Measurements from ENCODE around the gene TMEM44. TPM values are rescaled to one million over a fixed set of nuclear protein-coding genes. Genes with fewer than 3 reads are reported as not detected.

TMEM44 gene, protein sequence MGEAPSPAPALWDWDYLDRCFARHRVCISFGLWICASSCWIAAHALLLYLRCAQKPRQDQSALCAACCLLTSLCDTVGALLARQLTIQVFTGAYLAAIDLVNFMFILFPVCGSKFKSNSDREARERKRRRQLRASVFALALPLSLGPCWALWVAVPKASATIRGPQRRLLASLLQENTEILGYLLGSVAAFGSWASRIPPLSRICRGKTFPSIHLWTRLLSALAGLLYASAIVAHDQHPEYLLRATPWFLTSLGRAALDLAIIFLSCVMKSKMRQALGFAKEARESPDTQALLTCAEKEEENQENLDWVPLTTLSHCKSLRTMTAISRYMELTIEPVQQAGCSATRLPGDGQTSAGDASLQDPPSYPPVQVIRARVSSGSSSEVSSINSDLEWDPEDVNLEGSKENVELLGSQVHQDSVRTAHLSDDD
- total RNA-seq: 10 to 100 TPM in 3 of 4 donors, 1 to 10 TPM in 1; 6.5 to 24.5 (median 19.5) TPM

DNA sequence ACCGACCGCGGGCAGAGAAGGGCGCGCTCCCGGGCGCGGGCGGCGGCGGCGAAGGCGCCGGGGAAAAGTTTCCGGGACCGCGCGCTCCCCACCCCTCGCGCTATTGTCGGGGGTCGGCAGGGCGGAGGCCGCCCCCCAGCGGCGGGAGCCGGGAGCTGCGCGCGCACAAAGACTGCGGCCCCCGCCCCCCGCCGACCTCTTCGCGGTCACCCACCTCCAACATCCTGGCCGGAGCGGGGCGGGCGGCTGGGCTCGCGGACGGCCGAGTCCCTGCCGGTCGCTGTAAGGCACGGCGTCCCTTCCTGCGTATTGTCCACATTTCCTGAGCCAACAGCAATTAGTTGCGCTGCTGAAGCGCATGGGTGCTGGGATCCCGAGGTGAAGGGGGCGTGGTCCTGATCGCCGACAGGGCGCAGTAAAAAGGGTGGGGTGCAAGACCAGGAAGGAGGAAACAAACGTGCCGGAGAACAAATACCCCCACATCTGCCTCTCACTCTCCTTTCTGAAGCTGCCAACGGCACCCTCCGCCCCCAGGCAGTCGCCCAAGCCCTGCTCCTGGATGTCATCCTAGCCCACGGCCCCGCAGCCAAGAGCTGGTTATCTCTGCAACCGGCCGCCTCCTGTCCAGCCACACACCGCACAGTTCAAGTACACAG lies at the start of gene TMEM44:
Gene TMEM44 (minus strand): TSS at position 71 of the 656 bp plus-strand sequence. CDS start 204 bp downstream, outside the sequence.
- peak within 1 kb of the TSS; percentile 29 to 57 for H3K4me3 ChIP-seq
- no peaks in the 10 kb centered on the region for H3K9me3 ChIP-seq
- H3K27me3 ChIP-seq: no peaks in the 10 kb centered on the region
- peak in 1 of 2 donors; percentile 46 for TF ChIP-seq POLR2A (IDR thresholded peaks at IDR 0.05)
- TF ChIP-seq, protein P1, sequence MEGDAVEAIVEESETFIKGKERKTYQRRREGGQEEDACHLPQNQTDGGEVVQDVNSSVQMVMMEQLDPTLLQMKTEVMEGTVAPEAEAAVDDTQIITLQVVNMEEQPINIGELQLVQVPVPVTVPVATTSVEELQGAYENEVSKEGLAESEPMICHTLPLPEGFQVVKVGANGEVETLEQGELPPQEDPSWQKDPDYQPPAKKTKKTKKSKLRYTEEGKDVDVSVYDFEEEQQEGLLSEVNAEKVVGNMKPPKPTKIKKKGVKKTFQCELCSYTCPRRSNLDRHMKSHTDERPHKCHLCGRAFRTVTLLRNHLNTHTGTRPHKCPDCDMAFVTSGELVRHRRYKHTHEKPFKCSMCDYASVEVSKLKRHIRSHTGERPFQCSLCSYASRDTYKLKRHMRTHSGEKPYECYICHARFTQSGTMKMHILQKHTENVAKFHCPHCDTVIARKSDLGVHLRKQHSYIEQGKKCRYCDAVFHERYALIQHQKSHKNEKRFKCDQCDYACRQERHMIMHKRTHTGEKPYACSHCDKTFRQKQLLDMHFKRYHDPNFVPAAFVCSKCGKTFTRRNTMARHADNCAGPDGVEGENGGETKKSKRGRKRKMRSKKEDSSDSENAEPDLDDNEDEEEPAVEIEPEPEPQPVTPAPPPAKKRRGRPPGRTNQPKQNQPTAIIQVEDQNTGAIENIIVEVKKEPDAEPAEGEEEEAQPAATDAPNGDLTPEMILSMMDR (IDR thresholded peaks at IDR 0.05): peak; percentile 33 to 73 (median 64)
- H3K4me1 ChIP-seq: no peaks in the 10 kb centered on the region
- H3K36me3 ChIP-seq: no peaks in the 10 kb centered on the region
- intact Hi-C loops (cut with DNase I; ENCODE audit: low total_unique reads): no loop called here
- DNase-seq: peak; percentile 52 to 67
- H3K27ac ChIP-seq: peak within 1 kb of the TSS; percentile 64 to 76

DNA sequence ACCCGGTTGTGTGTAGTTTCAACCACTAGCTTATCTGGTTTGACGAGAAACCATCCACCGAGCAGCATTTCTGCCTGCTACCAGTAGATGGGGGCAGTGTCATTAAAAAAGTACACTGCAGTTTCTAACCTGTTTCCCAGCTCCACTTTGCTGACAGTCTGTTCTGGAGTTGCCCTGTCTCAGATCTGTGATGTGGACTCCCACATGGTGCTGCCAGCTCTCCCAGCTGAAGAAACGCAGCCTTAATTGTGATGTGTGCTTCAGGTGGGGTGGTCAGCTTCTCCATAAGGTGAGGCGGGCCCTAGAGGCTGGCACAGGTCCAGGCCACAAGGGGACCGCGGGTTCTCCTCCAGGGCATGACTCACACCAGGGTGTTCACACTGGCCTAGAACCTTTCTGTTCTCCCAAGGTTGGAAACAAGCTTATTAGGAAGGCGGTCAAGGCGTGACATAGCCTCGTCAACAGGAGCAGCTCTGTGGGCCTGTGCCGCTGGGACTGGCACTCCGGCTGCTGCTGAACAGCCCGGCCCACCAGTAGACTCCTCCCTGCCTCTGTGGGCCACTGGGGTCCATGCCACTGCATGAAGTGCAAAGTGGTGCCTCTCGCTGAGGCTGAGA lies 49.6 kb upstream of the TMEM44 start:
- Histone ChIP-seq H3K9me3 (no peaks in the 10 kb centered on the region), H3K36me3 (no peaks in the 10 kb centered on the region), H3K27ac (peak overlapping the region in 1 of 2 donors; percentile 49), H3K27me3 (no peaks in the 10 kb centered on the region), H3K4me3 (no peak overlapping the region), H3K4me1 (peaks cover 0 to 5% of the 10 kb centered on the region in 2 donors)
- TF ChIP-seq, protein P1 (IDR thresholded peaks at IDR 0.05): peak; percentile 84 to 94 (median 90)
- no peak for TF ChIP-seq POLR2A (IDR thresholded peaks at IDR 0.05)
- intact Hi-C loops (cut with DNase I; ENCODE audit: low total_unique reads): loop anchor here (5.0 kb wide), 2 partner anchors 424 to 579 kb away; no protein-coding TSS in a partner anchor
- DNase-seq: peak; percentile 76

DNA sequence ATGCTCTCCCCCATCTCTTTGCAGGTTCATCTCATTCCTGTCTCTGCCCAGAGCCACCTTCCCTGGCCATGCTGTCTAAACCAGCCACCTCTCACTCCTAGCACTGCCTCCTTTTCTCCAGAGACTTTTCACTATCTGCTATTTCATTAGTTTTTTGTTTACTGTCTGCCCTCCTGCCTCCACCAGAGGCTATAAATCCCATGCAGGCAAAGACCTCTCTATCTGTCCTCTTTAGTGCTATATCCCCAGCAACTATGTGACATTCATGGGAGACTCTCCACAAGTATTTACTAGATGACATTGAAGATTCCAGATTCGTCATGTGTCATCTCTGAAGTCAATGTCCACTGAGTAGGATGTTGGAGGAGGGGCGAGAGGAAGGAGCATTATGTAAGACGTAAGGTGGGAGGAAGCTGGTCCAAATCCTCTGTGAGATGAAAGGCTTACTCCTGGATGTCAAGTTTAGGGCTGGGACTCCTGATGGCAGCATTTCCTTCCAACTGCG lies 49.0 kb upstream of the TMEM44 start:
- TF ChIP-seq, protein P1 (IDR thresholded peaks at IDR 0.05): no peak
- no peak for TF ChIP-seq POLR2A (IDR thresholded peaks at IDR 0.05)
- H3K27me3 ChIP-seq: no peaks in the 10 kb centered on the region
- H3K4me1 ChIP-seq: peaks cover 0 to 5% of the 10 kb centered on the region in 2 donors
- no peaks in the 10 kb centered on the region for H3K36me3 ChIP-seq
- no peak overlapping the region for H3K27ac ChIP-seq
- intact Hi-C loops (cut with DNase I; ENCODE audit: low total_unique reads): loop anchor here (5.0 kb wide), 2 partner anchors 425 to 580 kb away; no protein-coding TSS in a partner anchor
- H3K9me3 ChIP-seq: no peaks in the 10 kb centered on the region
- H3K4me3 ChIP-seq: no peak overlapping the region
- DNase-seq: no peak

DNA sequence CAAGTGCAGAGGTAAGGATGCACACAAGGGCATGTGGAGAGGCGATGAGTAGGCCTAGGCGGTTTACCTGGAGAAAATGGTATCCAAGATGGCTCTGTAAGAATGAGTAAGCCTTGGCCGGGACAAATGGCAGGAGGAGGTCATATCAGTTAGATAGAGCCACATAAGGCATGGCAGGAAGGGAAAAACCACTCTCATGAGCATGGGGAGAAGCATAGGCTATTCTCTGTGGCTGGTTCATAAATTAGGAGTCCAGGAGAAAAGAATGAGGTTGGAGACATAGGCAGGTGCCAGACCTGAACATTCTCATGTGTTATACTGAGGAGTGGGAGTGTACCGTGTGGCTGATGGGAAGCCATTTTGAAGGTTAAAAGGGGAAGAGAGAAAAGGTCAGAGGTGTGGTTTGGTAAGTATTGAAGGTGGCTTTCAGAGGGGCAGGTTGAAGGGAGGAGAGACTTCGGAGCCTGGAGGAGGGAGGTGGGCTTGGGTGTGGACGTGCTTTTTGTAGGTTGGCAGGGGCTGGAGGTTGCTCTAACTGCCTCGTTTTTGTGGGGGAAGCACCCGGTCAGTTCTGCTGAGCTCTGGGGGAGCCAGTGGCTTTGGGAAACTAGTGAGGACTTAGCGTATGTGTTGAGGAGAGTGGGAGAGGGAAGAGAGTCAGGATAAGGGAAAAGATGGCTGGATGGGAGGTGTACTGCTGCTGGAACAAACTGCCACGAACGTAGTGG lies 47.8 kb upstream of the TMEM44 start:
- no peaks in the 10 kb centered on the region for H3K9me3 ChIP-seq
- no peak overlapping the region for H3K27ac ChIP-seq
- no peak for TF ChIP-seq POLR2A (IDR thresholded peaks at IDR 0.05)
- TF ChIP-seq, protein P1 (IDR thresholded peaks at IDR 0.05): no peak
- peaks cover 0 to 5% of the 10 kb centered on the region in 2 donors for H3K4me1 ChIP-seq
- H3K36me3 ChIP-seq: no peaks in the 10 kb centered on the region
- H3K4me3 ChIP-seq: no peak overlapping the region
- no peak for DNase-seq
- intact Hi-C loops (cut with DNase I; ENCODE audit: low total_unique reads): loop anchor here (5.0 kb wide), 2 partner anchors 426 to 581 kb away; no protein-coding TSS in a partner anchor
- no peaks in the 10 kb centered on the region for H3K27me3 ChIP-seq
